Brain microvascular endothelial cell (primary cell): ENCODE results near the gene SEZ6.

Source experiments
- DNase-seq: peaks from one replicate; pipeline ENCODE4 v3.0.0-alpha.2; 2020
- H3K27ac ChIP-seq: fragments of 250-450 bp; sonication (Bioruptor Pico); 2 replicates; pipeline ENCODE4 v1.5.1; 2020; ENCODE audit warnings: mild to moderate bottlenecking, moderate library complexity
- H3K27me3 ChIP-seq: fragments of 250-450 bp; sonication (Bioruptor Pico); replicated peaks from 2 replicates; pipeline ENCODE4 v1.5.1; 2020; ENCODE audit warnings: mild to moderate bottlenecking
- H3K36me3 ChIP-seq: fragments of 250-450 bp; sonication (Bioruptor Pico); replicated peaks from 2 replicates; pipeline ENCODE4 v1.5.1; 2020; ENCODE audit warnings: mild to moderate bottlenecking
- H3K4me3 ChIP-seq: 2 replicates; pipeline ENCODE4 v1.5.1; 2011; ENCODE audit warnings: low read depth, mild to moderate bottlenecking, control low read depth, low read length, moderate library complexity
- in situ Hi-C: cut with HindIII; loops from 2 replicates; pipeline ENCODE4 v1.10.0; 2017; ENCODE audit warnings: low sequenced_read_pairs, low pct_ligation_motif_present
- TF ChIP-seq, protein P1 (sequence below): IDR thresholded peaks from 2 replicates; pipeline ENCODE4 v1.5.1; 2011; ENCODE audit warnings: low read depth, mild to moderate bottlenecking, moderate library complexity, low read length, control low read depth, inconsistent platforms; ENCODE audit errors: missing control alignments

SEZ6 gene

DNA sequence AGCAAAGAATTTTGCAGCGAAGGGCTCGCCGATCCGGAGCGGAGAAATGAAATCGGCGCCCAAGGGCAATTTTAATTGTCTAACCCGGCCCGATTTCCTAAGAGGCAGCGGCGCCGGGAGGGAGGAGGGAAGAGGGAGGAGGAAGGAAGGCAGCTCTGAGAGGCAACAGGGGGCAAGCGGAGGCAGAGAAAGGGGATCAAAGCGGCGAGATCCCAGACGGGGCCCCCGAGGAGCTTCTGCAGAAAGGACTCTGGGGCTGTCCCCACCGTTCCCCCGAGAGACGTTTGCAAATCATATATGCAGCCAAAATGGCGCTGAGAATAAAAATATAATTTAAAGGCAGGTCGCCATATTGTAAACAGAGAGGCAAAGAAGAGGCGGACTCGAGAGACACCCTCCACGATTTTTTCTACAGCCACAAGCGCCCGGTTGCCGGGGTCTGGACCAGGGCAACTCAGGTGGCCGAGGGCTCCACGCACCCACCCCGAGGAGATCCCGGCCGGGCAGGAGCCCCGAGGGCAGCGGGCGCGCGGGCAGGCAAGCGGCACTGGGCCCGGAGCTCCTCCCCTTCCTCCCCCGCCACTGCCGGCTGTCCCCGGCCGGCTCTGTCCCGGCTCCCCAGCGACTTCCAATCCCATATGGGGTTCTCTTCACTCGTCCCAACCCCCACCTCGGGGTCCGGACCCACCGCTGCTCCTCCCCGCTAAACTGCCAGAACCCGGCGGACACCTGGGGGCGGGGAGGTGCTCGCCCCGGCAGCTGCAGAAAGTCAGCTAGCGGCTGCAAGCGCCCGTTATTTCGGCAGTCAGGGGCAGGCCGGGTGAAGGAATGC is 56.4 kb downstream of the SEZ6 start:
- Histone ChIP-seq H3K36me3 (no peaks in the 10 kb centered on the region), H3K27me3 (no peaks in the 10 kb centered on the region), H3K4me3 (peak overlapping the region; percentile 88), H3K27ac (peak overlapping the region; percentile 79)
- TF ChIP-seq, protein P1, sequence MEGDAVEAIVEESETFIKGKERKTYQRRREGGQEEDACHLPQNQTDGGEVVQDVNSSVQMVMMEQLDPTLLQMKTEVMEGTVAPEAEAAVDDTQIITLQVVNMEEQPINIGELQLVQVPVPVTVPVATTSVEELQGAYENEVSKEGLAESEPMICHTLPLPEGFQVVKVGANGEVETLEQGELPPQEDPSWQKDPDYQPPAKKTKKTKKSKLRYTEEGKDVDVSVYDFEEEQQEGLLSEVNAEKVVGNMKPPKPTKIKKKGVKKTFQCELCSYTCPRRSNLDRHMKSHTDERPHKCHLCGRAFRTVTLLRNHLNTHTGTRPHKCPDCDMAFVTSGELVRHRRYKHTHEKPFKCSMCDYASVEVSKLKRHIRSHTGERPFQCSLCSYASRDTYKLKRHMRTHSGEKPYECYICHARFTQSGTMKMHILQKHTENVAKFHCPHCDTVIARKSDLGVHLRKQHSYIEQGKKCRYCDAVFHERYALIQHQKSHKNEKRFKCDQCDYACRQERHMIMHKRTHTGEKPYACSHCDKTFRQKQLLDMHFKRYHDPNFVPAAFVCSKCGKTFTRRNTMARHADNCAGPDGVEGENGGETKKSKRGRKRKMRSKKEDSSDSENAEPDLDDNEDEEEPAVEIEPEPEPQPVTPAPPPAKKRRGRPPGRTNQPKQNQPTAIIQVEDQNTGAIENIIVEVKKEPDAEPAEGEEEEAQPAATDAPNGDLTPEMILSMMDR, result no peak
- in situ Hi-C loops, result no loop called here
- DNase-seq, result peak; percentile 28

- in situ Hi-C loops, result no loop called here
- Histone ChIP-seq H3K27ac (peak overlapping the region; percentile 79), H3K4me3 (peak overlapping the region; percentile 88), H3K27me3 (no peaks in the 10 kb centered on the region), H3K36me3 (no peaks in the 10 kb centered on the region)
- TF ChIP-seq, protein P1, result no peak
- DNase-seq, result peak; percentile 32
Observed at GRCh38 chr17:28948873-28949184, 57.0 kb downstream of the SEZ6 start.

DNA sequence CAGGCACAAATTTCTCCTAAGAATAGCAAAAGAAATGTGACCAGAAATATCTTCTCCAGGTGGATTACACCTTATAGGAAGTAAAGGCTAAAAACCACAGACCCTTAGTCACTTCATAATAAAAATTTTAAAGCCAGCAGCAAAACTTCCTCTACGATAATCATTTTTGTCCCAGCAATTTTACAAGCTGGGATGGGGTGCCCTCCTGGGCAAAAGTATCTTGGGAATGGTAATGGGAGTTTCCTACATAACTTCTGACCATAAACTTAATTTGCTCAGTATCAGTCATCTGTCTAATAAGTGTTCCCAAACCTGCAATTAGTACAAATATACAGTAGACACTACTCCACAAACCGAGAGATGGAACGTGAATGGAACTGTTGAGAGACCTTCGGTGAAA is 57.5 kb downstream of the SEZ6 start:
- Histone ChIP-seq H3K27ac (peak overlapping the region; percentile 79), H3K36me3 (no peaks in the 10 kb centered on the region), H3K4me3 (peak overlapping the region; percentile 88), H3K27me3 (no peaks in the 10 kb centered on the region)
- no peak for DNase-seq
- in situ Hi-C loops, result no loop called here
- TF ChIP-seq, protein P1, result no peak

DNA sequence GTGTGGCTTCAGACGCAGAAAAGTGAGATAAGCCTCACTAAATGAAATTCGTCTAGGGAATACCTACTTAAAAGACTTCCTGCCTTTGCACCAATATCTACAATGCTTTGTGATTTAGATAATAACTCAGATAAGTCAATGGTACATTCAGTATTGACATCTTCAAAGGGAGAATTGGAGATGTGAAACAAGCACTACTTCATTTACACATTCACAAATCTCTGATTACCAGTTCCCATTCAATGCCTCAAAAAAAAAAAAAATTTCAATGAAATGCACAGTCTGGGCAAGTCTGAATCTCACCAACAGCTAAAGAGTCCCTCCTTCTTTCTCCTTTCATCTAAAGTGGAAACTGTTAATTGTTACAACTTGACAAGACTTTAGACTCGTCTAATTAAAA is 58.2 kb downstream of the SEZ6 start:
- H3K36me3 ChIP-seq, result no peaks in the 10 kb centered on the region
- H3K27me3 ChIP-seq, result no peaks in the 10 kb centered on the region
- H3K27ac ChIP-seq, result no peak overlapping the region
- in situ Hi-C loops, result no loop called here
- no peak for DNase-seq
- H3K4me3 ChIP-seq, result no peak overlapping the region
- TF ChIP-seq, protein P1, result no peak

DNA sequence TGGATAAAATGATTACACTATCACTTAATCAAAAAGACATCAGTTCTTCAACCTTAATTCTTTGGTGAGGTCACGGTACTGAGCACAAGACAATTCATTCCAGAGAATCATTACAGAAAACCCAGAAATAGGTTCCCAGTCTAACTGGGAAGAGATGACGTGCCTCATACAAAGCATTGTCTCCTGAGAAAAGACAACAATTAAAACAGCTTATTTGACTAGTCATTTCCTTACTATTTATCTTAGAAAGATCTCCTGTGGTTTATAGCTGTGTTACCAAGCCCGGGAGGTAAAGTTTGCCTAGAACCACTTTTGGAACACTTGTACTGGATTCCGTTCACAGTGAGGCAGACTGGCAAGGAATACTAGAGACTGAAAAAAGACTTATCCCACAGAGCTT is 59.6 kb downstream of the SEZ6 start:
- in situ Hi-C loops, result no loop called here
- TF ChIP-seq, protein P1, result no peak
- H3K27ac ChIP-seq, result peak overlapping the region; percentile 95
- no peaks in the 10 kb centered on the region for H3K27me3 ChIP-seq
- H3K4me3 ChIP-seq, result no peak overlapping the region
- DNase-seq, result peak; percentile 78
- H3K36me3 ChIP-seq, result no peaks in the 10 kb centered on the region
